DMS53 treated with DMSO at 0.1 percent for 48 hours (cell line): ENCODE results near the gene SLC28A1.
"Not testable (repeated sequence)": the region's sequence is repeated elsewhere in the genome, so short reads cannot be mapped to it uniquely, and the experiment has no call there.

Experiments
- DNase-seq: peaks from one replicate; lab custom pipeline; 2025; ENCODE audit not compliant: unreplicated experiment; lab: John Stamatoyannopoulos, UW

Gene SLC28A1

DNA sequence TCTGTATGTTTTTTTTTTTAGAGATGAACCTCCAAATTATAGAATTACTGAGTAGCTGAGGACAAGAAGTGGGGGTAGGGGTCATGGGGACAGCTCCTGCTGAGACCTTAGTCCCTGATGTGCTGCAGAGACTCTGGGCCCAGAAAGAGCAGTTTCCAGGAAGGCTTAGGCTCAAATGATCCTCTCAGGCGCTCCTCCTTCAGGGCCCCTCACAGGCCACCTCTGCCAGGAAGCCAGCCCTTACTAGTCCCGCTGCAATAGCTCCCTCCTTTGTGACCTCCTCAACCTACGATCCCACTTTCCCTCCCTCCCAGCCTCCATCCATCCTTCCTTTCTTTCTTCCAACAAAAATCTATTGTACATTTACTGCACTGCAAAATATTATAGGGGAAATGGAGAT, 24.6 kb downstream of the SLC28A1 start:
- DNase-seq = no peak

DNA sequence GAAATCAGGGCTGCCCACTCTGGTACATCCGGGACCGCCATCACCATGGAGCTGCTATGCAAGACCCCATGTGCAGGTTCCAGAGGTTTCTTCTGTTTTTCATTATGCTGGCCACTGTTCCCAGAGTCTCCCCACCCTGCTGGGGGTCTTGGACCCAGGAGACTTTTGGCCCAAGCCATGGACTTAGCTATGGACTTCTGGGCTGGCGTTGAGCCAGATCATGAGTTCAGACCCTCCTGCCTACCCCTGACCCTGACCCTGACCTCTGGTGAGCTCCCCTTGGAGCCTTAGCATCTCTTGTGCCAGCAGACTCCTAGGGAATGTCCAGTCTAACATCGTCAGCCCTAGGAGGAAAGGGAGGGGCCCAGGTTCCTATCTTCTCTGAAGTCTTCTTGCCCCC, 25.3 kb downstream of the SLC28A1 start:
- no peak for DNase-seq

DNA sequence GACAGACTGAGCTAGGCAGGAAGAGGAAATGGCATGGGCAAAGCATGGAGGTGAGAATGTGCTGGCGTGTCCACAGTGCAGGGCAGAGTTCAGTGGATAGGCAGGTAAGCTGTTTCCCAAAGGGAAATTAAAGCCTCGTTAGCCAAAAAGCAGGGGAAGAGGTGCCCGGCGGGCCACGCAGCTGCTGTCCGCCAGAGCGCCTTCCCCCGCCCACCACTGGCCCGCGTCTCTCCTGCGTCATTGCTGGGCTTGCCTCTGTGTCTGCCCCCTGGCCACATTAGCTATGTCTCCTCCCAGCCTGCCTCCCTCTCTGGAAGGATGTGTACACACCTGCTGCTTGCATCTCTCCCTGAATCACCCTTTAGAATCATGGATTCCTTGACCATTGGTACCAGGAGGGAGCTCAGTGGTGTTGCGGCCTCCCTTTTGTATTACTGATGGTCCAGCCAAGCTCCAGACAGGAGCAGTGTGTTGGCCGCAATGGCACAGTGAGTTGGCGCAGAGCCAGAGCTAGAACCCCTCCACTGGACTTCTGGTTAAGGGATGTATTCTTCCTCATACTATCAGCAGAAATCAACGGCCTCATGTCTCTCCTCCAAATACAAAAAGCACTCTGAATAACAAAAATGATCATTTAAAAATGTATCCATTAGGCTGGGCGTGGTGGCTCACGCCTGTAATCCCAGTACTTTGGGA, 26.6 kb downstream of the SLC28A1 start:
- peak; percentile 81 for DNase-seq

DNA sequence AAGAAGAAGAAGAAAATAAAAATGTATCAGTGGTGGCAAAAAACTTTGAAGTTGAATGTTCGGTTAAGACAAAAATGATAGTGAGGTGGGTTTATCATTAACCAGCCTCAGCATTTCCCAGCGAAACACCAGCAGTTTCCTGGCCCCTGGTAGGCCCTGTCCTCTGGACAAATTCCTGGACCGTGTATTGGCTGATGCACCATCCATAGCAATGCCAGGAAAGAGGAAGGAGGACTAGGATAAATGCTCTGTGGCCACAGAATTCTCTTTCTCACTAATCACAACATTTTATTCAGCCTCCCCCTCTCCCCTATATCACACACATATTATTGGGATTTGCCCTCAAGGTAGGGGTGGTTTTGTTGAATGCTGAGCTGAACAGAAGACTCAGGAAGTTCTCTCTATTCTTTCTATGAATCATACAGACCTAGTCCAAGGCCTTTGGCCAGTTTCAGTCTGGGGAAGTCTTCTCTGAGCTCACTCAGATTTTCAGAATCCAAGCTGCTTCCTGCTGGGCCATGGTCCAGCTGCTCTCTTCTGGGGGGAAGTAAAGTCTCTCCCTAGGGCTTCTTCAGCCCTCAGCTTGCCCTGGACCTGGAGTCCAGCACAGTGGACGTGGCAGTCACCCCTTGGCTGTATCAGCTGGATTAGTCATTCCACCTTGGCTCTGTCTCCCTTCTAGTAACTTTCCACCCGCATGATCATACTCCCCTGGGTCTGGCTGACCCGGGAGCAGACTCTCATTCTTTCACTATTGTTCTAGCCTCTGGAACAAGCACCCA, 27.6 kb downstream of the SLC28A1 start:
- DNase-seq = peak; percentile 20

DNA sequence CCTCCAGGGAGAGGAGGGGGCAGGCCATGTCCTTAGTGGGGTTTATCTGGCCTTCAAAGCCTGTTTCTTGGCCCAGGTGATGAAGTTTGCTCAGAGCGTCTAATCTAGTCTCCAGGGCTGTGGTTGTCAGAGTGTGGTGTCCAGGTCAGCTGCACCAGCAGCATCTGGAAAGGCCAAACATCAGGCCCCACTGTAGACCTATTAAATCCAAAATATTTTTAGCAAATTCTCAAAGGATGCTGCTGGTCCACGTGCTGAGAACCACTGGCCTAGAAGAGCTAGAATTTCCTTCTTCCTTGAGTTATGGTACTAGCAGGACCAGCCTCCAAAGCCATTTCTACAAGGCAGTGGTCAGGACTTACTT, 28.9 kb downstream of the SLC28A1 start:
- DNase-seq = no peak

DNA sequence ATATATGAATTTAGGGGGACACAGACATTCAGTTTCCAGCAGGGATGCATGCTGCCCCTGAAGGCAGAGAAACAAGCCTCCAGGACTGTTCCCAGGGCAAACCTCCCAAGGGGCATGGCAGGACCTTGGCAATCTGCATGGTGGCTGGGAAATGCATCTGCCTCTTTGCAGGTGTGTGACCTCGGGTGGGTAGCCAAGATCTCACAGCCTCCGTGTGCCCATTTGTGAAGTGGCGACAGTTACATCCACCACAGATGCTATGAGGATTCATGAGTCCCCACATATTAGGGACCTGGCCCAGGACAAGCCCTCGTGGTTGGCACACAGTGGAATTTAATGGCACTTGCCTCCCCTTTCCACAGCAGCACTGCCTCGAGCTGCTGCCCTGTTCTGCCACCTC, 29.9 kb downstream of the SLC28A1 start:
- DNase-seq = no peak

DNA sequence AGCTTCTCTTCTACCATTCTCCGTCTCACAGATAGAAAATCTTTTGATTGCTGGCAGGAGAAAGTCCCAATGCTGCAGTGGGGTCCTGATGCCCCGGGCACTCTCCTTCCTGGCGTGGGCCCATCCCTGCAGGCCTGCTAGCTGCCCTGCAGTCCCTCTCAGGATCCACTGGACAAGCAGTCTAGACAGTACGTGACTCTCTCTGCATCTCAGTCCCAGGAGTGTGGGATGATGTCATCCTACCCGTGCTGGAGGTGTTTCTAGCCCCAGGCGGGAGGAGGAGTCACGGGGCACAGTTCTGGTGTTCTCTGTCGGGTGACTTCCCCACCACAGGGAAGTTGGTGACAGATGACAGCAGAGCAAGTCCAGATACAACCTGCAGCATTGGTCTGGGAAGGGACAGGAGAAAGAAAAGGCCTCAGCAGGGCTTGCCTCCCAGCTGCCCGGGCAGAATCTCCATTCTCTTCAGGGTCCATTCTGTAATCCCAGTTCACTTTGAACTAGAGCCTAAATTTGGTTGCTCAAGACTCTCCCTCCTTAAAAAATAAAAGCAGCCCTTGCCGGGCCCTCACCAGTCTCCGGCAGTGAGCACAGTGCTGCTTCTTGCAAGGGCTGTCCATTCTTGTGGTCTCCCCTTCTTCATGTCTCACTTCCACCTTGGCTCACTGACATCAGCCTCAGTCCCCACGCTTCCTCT, 30.6 kb downstream of the SLC28A1 start:
- DNase-seq = peak; percentile 81

DNA sequence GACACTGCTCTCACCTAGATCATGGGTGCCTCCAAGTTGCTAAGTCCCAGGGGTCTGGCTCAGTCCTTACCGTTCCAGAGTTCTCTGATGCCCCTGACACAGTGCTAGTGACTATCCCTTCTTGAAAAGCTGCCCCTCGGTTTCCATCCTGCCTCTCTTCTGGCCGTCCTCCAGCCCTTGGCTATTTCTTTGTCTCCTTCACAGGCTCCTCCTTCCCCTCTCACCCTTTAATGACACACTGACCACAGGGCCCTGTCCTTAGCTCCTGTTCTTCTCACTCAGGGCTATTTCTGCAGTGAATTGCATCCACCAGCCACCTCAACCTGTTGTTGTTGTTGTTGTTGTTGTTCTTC, 31.1 kb downstream of the SLC28A1 start:
- DNase-seq = no peak

DNA sequence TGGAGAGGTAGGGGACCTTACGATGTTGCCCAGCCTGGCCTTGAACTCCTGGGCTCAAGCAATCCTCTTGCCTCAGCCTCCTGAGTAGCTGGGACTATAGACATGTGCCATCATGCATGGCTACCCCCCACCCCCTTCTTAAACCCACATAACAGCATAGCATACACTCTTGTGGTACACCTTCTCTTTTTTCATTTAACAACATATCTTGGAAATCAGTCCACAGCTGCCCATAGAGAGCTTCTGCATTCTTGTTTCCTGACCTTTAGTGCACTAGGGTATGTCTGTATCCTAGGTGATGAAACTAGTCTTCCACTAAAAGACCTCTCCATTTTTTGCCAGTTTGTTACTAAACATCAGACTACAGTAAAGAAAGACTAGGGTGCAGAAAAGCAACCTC, 33.0 kb downstream of the SLC28A1 start:
- no peak for DNase-seq

DNA sequence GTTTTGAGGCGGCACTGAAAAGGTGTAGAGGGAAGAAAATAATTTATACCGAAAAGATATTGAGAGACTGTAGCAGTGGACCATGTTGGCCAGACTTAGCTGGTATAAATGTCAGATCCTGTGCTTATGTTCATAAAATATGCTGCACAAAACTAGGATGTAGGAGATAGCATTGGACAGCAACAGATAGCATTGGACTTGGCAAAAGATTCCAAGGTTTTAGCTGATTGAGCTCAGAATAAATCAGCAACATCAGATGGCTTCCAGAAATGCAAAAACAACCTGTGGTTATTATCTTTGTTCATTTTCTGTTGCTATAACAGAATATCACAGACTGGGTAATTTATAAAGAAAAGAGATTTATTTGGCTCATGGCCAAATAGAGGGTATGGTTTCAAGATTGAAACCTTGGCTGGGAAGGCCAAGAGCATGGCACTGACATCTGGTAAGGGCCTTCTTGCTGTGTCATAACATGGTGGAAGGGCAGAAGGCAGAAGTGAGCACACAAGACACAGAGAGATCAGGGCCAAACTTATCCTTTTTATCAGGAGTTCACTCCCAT, 34.7 kb downstream of the SLC28A1 start:
- DNase-seq = no peak

DNA sequence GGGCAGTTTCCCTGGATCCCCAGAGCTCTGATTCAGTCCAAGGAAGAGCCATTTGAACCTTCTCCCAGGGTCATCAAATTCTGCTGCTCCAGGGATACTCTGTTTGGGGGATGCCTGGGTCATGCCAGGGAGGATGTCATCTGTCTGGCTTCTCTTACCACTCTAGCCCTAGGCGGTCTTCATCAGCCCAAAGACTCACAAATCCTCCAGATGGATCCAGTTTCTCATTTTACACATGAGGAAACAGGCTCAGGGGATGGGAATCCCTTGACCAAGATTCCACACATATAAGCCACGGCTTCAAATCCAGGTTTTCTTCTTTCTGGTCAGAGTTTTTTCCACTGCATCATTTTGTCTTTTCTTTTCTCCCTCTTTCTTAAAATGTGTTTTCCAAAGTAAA, 36.7 kb downstream of the SLC28A1 start:
- DNase-seq = no peak

DNA sequence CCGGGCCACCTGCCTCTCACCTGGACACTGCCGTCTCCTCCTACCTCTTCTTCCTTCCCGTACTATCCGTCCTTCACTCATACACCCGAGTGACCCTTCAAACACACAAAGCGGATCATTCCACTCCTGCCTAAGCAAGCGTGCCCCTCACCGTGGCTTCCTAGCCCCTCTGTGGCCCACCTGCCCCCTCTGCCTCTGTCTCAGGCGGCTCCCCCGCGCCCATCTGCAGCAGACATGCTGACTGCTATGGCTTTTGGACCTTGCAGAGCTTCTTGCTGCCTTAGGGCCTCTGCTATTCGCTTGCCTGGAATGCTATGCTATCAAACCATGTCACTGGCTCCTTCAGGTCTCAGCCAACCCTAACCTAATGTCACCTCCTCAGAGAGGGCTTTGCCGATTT, 38.1 kb downstream of the SLC28A1 start:
- no peak for DNase-seq

DNA sequence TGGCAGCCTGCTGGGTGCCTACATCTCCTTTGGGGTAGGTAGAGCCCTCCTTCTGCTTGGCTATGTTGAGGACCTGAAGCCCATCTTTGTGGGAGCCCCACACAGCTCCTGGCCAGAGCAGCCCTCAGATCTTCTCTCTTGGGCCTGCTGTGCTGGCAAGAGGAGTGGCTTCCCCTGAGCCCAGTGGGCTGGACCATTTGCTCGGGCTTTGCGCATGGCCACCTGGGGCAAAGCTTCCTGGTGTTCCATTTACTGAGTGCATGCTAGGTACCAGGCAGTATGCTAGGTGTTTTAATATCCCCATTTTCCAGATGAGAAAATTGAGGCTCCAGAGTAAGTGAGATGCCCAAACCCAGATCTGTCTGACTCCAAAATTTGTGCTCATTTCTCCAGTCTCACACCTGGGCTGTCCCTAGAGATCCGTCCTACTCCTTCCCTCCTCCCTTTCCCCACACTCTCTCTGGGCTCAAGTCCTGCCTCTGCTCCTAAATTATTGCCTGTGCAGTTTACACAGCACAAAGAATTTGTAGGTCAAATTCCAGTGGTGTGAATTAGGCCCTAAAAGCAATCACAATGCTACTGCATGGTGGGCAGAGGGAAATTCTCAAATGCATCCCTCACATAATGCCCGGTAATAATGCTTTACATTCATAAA, 39.7 kb downstream of the SLC28A1 start:
- no peak for DNase-seq

DNA sequence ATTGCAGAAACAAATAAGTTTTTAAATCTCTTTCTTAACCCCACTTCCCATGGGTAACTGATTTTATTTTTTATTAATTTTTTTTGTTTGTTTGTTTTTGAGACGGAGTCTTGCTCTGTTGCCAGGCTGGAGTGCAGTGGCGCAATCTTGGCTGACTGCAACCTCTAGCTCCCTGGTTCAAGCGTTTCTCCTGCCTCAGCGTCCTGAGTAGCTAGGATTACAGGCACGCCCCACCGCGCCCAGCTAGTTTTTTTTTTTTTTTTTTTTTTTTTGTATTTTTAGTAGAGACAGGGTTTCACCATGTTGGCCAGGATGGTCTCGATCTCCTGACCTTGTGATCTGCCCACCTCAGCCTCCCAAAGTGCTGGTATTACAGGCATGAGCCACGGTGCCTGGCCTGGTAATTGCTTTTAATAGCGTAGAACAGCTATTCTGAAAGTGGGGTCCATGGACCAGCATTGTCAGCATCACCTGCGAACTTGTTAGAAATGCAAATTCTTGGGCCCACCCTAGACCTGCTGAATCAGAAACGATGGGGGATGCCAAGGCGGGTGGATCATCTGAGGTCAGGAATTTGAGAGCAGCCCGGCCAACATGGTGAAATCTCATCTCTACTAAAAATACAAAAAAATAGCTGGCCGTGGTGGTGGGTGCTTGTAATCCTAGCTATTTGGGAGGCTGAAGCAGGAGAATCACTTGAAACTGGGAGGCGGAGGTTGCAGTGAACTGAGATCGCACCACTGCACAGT, 40.5 kb downstream of the SLC28A1 start:
- not testable (repeated sequence) for DNase-seq

DNA sequence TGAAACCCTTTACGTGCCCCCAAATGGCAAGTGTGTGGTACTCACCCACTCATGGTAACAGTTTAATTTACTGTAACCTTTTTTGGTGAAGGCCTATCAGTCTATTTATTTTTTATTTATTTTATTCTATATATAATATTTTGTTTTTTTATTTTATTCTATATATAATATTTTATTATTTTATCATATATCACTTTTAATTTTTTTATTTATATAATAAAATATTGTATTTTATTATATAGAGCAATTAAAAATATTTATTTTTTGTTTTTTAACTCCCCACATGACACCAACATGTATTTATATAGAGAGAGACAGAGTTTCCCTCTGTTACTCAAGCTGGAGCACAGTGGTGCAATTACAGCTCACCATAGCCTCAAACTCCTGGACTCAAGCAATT, 41.4 kb downstream of the SLC28A1 start:
- no peak for DNase-seq

DNA sequence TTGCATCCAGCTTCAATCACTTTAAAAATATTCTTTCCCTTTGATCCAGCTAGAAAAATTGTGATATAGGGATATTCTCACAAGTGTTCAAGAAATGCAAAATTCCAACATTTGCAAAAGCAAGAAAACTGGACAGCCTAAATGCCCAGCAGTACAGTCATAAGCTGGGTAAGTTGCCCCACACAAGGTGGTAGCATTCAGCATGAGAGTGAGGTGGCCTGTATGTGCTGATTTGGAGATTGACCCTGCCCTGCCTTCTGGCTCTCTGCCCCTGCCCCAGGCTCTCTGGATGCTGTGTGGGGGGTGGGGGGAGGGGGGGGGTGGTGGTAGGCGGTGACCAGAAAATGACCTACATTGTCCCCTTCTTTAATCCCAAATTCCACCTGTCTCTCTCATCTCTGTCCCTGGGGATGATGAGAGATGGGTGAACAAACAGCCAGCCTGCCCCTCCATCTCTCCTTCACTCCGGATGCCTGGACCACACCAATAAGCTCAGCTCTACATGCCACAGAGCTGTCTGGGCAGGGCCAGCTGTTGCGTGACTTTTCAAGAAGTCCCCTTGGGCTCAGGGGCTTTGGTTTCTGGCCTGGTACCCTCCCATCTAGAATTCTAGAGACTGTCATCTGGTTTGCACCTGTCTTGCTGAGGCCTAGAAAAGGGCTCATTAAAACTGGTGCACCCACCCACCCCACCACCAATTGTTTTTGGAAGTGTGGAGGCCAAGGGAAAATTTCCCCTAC, 42.2 kb downstream of the SLC28A1 start:
- no peak for DNase-seq

DNA sequence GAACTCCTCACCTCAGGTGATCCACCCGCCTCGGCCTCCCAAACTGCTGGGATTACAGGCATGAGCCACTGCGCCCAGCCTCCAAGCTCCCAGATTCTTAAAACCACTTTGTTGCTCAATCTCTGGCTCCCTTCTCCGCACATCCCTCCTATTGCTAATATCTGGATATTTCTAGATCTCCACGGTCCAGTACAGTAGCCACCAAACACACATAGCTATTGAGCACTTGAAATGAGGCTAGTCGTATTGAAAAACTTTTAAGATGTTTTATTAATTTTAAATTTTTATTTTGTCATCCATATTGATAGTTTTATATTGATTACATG, 44.3 kb downstream of the SLC28A1 start:
- no peak for DNase-seq

DNA sequence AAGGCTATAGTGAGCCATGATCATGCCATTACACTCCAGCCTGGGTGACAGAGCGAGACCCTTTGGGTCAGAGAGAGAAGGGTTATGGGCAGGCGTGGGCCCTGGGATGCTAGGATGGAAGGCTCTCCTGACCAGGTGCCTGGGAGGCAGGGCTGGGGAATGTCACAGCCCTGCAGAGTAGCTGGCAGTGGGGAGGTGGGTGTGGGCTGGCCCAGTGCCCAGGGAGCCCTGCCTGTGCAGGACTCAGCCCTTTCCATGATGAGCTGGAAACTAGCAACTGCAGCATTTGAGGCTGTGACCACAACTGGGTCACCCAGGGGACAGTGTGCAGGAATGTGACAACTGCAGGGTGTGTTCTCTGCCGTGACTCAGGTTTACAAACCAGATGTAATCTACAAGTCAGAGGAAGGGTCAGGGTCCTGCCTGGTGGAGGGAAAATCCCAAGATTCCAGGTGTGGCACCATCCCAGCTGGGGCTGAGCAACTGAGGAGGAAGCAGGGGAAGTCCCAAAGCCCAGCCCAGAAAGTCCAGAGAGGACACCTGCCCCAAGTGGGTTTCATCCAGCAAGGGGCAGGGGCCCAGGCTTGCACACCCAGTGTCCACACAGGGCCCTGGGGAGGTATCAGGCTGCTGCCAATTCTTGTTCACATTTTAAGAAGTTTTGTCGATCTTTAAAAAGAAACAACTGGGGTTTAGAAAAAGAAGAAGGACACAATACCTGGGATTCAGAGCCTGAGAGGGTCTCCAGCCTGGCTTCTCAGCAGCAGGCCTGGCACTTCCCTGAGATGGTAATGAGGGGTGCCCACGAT, 45.5 kb downstream of the SLC28A1 start:
- DNase-seq = no peak

DNA sequence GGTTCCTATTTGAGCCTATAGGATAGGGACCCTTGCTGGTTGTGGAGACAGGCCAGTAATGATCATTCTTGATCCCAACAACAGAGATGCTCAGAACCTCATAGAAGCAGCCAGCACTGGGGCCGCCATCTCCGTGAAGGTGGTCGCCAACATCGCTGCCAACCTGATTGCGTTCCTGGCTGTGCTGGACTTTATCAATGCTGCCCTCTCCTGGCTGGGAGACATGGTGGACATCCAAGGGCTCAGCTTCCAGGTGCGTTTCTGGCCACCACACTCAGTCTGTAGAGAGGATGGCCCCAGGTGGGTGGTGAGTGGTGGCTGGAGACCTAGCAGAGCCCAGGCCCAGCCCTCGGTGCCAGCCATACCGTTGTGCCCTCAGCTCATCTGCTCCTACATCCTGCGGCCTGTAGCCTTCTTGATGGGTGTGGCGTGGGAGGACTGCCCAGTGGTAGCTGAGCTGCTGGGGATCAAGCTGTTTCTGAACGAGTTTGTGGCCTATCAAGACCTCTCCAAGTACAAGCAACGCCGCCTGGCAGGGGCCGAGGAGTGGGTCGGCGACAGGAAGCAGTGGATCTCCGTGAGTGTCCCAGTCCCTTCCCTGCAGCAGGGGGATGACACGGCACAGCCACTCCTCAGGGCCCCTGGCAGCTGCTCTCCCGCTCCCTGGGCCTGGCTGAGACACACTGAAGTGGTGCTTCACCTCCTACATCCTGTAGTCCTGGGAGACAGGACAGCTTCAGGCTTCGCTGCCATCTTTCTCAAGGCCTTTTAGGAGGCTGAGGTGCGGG, 50.7 kb downstream of the SLC28A1 start:
- DNase-seq = no peak
